ENCODE data around the gene IRAK2. TPM values are rescaled to one million over a fixed set of nuclear protein-coding genes. Genes with fewer than 3 reads are reported as not detected.

Gene IRAK2
- total and polyA plus RNA-seq, 4 donors = 2.9 to 33.1 (median 10.0) TPM

DNA sequence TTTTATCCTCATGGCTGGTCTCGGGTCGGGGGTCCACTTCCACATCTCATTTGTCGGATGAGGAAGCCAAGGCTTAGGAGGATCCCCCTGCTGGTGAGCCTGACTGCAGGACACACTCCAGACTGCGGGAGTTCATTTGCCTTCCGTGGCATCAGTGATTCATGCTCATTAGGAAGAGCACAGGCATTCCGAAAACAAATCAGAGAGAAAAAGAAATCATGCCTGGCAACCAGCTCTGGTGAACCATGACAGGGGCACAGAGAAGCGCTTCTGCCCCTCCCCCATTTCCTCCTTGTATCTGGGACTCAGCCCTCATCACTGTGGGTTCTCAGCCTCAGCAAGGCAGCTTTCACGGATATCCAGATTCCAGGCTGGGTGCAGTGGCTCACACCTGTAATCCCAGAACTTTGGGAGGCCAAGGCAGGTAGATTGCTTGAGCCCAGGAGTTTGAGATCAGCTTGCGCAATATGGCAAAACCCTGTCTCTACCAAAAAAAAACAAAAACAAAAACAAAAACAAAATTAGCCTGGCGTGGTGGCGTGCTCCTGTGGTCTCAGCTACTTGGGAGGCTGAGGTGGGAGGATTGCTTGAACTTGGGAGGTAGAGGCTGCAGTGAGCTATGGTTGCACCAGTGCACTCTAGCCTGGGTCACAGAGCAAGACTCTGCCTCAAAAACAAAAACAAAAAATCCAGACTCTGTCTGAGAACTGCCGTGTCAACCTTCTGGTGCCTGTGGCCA lies 28.4 kb downstream of the IRAK2 start:
- Histone ChIP-seq H3K9ac (ENCODE audit: insufficient read depth in 1 of 2, low read length in 2 of 2) (no peak overlapping the region), H3K4me3 (no peak overlapping the region), H3K4me1 (ENCODE audit: control insufficient read depth in 5 of 5, insufficient read depth in 5 of 5, low read length in 5 of 5) (peaks cover 0 to 55% (median 13%) of the 10 kb centered on the region in 5 donors), H3K27ac (ENCODE audit: low read depth in 1 of 2, low read length in 1 of 2) (peak overlapping the region; percentile 85 to 95), H3K9me3 (ENCODE audit: control insufficient read depth in 4 of 4, insufficient read depth in 3 of 4, low read length in 3 of 4) (no peaks in the 10 kb centered on the region), H3K27me3 (ENCODE audit: control insufficient read depth in 3 of 3, insufficient read depth in 3 of 3, low read length in 2 of 3) (no peaks in the 10 kb centered on the region), H3K36me3 (ENCODE audit: control insufficient read depth in 4 of 4, insufficient read depth in 4 of 4, low read length in 4 of 4) (no peaks in the 10 kb centered on the region)
- WGBS, 2 donors = 55 to 60% methylated on average over 12 of the region's 12 CpGs
- ATAC-seq (ENCODE audit: insufficient read depth, low FRiP score) = no peak
- TF ChIP-seq CTCF (IDR thresholded peaks at IDR 0.05; ENCODE audit: control extremely low read depth, extremely low read depth) = no peak
- no peak for DNase-seq

DNA sequence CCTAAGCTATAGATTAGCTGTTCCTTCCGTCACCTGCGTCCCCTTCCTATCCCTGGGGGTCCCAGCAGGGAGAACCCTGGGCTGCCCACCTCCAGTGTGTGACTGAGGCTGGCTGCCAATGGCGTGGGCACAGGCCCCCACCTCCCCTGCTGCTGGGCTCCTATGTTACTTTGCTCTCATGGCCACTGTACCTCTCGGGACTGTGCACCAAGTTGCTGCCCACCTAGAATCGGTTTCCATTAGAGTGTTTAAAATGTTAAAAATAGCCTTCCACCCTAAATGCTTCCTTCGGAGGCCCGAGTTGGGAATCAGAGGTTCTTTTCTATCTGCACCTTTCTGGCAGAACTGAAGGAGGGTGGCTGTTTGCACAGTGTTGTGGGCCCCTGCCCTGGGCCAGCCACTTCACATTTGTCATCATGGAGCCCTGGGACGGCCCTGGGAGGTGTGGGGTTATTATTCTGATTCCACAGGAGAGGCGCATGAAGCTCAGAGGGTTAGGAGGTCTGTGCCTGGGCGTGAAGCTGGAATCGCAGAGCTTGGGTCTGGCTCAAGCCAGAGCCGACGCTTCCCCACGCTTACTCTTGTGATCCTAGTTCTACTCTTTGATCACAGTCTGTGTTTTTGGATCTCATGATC lies 29.1 kb downstream of the IRAK2 start:
- peaks cover 0 to 56% (median 13%) of the 10 kb centered on the region in 5 donors for H3K4me1 ChIP-seq (ENCODE audit: control insufficient read depth in 5 of 5, insufficient read depth in 5 of 5, low read length in 5 of 5)
- TF ChIP-seq CTCF (IDR thresholded peaks at IDR 0.05; ENCODE audit: control extremely low read depth, extremely low read depth) = no peak
- no peak overlapping the region for H3K9ac ChIP-seq (ENCODE audit: insufficient read depth in 1 of 2, low read length in 2 of 2)
- H3K4me3 ChIP-seq = no peak overlapping the region
- WGBS, 2 donors = 64 to 76% methylated on average over 14 of the region's 14 CpGs
- no peaks in the 10 kb centered on the region for H3K36me3 ChIP-seq (ENCODE audit: control insufficient read depth in 4 of 4, insufficient read depth in 4 of 4, low read length in 4 of 4)
- no peaks in the 10 kb centered on the region for H3K9me3 ChIP-seq (ENCODE audit: control insufficient read depth in 4 of 4, insufficient read depth in 3 of 4, low read length in 3 of 4)
- DNase-seq (no peak), ATAC-seq (ENCODE audit: insufficient read depth, low FRiP score) (no peak)
- H3K27ac ChIP-seq (ENCODE audit: low read depth in 1 of 2, low read length in 1 of 2) = peak overlapping the region; percentile 80 to 95
- H3K27me3 ChIP-seq (ENCODE audit: control insufficient read depth in 3 of 3, insufficient read depth in 3 of 3, low read length in 2 of 3) = no peaks in the 10 kb centered on the region

- H3K27ac ChIP-seq (ENCODE audit: low read depth in 1 of 2, low read length in 1 of 2) = peak overlapping the region; percentile 80 to 95
- no peaks in the 10 kb centered on the region for H3K9me3 ChIP-seq (ENCODE audit: control insufficient read depth in 4 of 4, insufficient read depth in 3 of 4, low read length in 3 of 4)
- no peak overlapping the region for H3K9ac ChIP-seq (ENCODE audit: insufficient read depth in 1 of 2, low read length in 2 of 2)
- WGBS, 2 donors = 45 to 53% methylated on average over 11 of the region's 11 CpGs
- no peaks in the 10 kb centered on the region for H3K36me3 ChIP-seq (ENCODE audit: control insufficient read depth in 4 of 4, insufficient read depth in 4 of 4, low read length in 4 of 4)
- DNase-seq (no peak), ATAC-seq (ENCODE audit: insufficient read depth, low FRiP score) (no peak)
- TF ChIP-seq CTCF (IDR thresholded peaks at IDR 0.05; ENCODE audit: control extremely low read depth, extremely low read depth) = no peak
- H3K27me3 ChIP-seq (ENCODE audit: control insufficient read depth in 3 of 3, insufficient read depth in 3 of 3, low read length in 2 of 3) = no peaks in the 10 kb centered on the region
- H3K4me3 ChIP-seq = no peak overlapping the region
- peaks cover 0 to 61% (median 13%) of the 10 kb centered on the region in 5 donors for H3K4me1 ChIP-seq (ENCODE audit: control insufficient read depth in 5 of 5, insufficient read depth in 5 of 5, low read length in 5 of 5)
Measured at GRCh38 chr3:10194328-10195071, 29.8 kb downstream of the IRAK2 start.

All from lung (tissue), 12 donors.